HG03520 (cell line): ENCODE measurements around the gene MAN1C1.

Experiments
- ATAC-seq: cut with Tn5 transposase; IDR thresholded peaks from one replicate; pipeline ENCODE4 v1.9.1; 2021; ENCODE audit warnings: mild to moderate bottlenecking, moderate library complexity; ENCODE audit not compliant: unreplicated experiment

Gene MAN1C1

DNA sequence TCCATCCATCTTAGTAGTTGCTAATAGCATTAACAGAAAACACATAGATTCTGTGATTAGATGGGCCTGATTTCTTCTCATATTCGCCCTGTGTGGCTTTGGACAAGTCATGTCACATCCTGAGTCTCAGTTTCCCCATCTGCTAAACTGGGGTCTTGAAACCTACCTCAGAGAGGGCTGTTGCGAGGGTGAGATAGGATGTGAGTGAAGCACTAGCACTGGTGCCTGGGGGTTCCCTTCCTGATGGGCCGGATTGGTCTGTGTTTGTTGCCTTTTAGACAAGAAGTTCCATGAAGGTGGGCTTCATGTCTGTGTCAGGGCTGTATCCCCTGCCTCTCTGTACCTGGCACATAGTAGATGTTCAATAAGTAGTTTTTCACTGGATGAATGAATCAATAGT is 3.5 kb upstream of the MAN1C1 start:
- ATAC-seq, result no peak

DNA sequence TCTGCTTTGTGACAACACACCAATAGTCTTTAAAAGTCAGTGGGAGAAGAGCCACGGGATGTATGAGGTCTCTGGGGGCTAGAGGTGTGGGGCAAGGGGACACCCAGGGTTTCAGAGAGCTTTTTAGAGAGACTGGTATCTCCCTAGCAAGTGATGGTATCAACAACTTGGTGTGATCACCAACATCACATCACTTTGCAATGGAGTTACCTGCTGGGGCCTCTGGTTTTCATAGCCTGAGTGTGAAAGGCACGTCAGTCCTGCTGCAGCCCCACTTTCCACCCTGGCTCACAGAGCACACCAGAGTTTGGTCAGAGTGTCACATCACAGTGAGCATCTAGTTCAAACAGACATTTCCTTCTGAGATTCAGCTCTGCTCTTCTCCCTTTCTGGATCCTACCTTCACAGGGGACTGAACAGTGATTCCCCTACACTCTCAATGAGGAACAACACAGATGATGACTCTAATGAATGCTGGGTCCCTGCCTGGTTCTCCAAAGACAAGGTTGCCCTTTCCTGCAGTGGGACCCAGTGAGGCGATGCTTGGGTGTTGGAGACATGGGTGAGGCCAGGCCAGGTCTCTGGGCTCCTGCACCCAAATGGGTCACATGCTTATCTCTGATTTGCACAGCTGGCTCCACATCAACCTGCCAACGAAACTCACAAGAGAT is 2.0 kb upstream of the MAN1C1 start:
- ATAC-seq, result no peak

DNA sequence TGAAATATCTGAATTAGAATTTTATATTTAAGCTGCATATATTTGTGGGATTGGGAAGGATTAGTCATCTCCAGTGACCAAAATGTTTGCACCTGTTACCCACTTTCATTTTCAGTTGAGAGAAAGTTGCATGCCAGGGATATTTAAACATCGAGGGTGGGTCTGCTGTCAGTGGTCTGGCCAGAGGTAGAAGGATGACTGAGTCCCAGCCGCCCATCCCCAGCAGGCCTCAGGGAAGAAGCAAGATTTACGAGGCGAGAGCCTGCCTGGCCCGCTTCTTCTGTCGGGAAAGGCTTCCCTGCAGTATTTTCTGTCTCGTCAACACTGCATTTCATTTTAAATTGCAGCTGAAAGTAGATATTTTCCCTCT is 1.4 kb upstream of the MAN1C1 start:
- ATAC-seq, result no peak

- no peak for ATAC-seq
Measured at GRCh38 chr1:25615563-25616094, 962 bp upstream of the MAN1C1 start.

DNA sequence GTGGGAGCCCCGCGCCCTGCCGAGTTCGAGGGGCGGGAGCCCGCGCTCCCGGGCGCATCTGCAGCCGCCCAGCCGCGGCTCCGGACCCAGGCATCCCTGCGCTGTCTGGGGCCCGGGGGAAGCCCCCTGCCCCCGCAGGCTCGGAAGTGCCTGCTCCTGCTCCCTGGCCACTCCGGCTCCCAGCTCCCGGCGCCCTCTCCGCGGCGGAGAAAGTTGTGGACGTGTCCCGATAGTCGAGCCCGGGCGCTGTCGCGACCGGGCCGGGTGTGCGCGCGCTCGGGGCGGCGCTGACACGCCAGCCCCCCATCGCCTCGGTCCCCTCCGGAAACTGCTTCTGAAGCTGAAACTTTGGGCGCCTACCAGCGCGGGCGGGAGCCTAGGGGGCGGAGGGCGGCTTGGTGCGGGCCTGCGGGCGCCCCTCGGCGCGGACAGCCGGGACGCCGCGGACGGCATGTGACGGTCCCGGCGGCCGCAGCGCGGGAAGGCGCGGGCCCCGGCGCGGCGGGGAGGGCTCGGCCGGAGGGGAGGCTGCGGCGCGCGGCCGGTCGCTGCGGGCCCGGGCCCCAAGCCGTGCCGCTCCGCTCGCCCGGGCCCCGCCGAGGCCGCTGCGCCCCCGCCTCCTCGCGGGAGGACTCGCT is 515 bp downstream of the MAN1C1 start:
- no peak for ATAC-seq

- no peak for ATAC-seq
Measured at GRCh38 chr1:25617625-25618432, 1.2 kb downstream of the MAN1C1 start.

GRCh38 chr1:25618433-25618808 is 1.8 kb downstream of the MAN1C1 start:
- ATAC-seq, result no peak

DNA sequence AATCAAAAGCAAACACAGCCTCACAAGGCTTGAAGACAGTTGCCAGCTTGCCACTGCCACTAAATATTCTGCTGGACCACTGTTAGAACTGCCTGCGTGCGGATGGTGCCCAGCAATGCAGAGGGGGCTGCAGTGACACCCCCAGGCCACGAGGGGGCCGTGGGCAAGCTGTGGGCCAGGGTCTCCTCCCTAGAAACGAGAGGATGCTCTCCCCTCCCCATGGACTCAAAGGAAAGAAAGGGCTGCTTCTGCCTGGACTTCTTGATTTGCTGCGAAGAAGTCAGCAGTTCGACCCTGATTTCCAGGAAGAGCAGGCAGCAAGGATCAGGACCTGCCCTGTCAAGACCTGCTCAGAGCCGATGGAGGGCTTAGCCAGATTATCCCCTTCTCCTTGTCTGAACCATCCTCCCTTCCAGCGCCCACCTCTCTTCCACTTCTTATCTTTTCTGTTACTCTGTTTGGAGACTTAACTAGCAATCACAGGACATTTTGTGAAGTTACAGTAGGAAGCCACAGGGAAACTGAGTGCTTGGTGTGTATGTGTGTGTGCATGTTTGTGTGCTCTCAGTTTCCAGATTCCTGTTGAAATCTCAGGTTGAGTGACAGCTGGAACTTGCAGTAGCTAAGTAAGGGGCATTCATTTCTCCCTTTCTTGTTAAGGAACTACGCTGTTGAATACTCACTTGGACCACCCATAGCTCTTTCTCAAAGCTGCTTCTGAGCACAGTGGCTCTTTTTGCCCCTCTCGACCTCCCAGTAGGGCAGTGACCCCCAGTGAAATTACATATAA is 2.7 kb downstream of the MAN1C1 start:
- no peak for ATAC-seq

DNA sequence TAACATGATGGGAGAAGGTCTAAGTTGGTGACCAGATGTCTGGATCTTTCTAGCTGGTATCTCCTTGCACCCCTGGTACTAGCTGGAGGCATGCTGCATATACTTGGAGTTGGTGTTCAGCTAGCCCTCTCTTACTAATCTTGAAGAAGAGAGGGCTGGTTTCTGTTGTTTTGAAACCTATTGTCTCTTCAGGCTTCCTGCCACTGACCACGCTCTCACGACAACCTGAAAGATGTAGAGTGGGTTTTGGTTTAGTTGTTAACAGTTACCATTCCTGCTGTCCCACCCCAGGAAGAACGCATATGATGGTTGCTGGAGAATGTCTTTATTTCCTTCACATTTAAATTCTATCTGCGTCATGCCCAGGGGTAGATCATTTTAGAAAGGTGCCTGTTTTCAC is 3.6 kb downstream of the MAN1C1 start:
- no peak for ATAC-seq

- no peak for ATAC-seq
Measured at GRCh38 chr1:25620701-25621350, 4.2 kb downstream of the MAN1C1 start.

DNA sequence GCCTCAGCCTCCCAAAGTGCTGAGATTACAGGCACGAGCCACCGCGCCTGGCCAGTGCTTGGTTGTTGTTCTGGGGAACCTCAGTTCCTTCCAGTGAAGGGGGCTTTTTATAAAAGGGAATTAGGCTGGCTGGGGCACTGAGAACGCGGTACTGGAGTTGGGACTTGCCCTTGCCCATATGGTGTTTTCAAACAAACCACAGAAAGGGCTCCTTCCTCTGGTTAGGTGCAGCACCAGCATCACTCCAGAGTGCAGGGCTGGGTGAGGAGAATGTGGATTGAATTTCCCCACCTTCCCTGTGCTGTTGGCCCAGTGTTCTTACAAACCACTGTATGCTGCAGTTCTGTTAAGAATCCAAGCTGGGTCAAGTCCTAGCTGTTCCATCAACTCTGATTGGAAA is 5.3 kb downstream of the MAN1C1 start:
- ATAC-seq, result no peak

DNA sequence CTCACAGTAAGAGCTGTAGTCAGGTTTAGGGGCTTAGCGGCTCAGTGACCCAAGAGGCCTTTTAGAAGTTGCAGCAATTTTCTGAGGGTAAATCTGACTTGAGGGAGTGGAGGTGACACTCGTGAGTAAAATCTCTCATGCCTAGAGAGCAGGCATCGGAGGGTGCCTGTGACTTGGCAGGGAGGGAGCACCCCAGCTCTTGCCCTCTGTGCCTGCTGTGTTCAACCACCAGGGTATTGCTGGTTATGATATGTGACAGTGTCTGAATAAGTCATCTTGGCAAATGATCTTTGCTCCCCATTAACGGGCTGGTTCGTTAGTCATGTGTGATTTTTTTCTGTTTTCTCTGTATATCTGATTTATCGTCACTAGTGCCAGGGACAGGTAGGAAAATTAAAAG is 5.9 kb downstream of the MAN1C1 start:
- ATAC-seq, result no peak

DNA sequence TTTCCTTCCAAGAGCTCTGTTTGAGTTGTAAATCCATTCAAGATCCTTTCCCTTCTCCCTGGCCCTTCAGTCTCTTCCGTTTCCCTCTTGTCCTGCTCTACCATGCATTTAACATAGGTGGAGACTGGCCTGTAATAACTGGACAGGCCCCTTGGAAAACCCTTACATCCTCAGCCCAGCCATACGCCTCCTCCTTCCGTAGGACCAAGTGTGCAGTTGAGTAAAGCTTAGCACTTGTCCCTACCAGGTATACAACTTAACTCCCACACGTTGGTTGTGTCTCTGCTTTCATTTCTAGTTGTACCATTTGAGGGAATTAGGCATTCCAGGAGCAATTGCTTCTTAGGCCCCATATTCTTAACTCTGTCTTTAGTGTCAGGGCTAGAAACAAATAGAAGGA is 6.4 kb downstream of the MAN1C1 start:
- ATAC-seq, result no peak

DNA sequence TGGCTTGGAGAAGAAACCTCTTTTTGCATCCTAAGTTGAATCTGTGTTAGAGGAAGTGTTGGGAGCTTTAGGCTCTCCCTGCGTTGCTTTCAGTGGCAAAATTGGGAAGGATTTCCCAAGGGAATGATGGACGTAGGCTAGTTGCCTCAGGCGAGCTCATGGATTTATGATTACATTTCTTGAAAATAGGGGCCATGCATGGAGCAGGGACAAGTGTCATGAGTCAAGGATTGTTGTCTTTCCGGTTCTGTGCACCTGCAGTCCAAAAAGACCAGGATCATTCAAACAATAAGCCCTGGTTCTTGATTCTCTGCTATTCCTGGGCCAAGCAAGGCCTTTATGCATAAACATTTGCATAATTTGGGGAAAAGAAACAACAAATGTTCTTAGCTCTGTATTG is 7.1 kb downstream of the MAN1C1 start:
- no peak for ATAC-seq

DNA sequence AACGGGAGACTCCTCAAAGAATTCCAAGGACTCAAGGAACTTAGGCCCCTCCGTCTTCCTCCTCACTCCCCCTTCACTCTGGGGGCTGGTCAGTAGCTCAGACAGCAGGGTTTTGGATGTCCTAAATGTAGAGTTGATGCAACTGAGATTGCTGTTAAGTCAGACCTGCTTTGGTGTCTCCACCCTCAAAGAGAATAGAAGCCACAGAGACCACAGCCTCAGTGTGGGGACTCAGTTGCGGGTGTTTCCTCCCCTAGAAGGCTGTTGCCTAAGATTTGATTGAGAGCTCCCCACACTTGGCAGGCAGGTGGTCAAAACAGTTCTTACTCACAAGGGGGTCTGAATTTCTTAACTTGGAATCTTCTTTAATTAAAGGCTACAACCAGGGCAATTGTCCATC is 7.6 kb downstream of the MAN1C1 start:
- ATAC-seq, result no peak

- no peak for ATAC-seq
Measured at GRCh38 chr1:25624604-25625003, 8.0 kb downstream of the MAN1C1 start.

- no peak for ATAC-seq
Measured at GRCh38 chr1:25626018-25626417, 9.4 kb downstream of the MAN1C1 start.

DNA sequence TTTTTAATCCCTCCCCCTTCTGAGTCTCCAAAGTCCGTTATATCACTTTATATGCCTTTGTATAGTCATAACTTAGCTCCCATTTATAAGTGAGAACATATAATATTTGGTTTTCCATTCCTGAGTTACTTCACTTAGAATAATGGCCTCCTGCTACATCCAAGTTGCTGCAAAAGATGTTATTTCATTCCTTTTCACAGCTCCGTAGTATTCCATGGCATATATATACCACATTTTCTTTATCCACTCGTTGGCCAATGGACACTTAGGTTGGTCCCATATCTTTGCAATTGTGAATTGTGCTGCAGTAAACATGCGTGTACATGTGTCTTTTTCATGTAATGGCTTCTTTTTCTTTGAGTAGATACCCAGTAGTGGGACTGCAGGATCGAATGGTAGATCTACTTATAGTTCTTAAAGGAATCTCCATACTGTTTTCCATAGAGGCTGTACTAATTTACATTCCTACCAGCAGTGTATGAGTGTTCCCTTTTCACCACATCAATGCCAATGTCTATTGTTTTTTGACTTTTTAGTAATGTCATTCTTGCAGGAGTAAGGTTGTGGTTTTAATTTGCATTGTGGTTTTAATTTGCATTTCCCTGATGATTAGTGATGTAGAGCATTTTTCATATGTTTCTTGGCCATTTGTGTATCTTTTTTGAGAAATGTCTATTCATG is 12.3 kb downstream of the MAN1C1 start:
- no peak for ATAC-seq

DNA sequence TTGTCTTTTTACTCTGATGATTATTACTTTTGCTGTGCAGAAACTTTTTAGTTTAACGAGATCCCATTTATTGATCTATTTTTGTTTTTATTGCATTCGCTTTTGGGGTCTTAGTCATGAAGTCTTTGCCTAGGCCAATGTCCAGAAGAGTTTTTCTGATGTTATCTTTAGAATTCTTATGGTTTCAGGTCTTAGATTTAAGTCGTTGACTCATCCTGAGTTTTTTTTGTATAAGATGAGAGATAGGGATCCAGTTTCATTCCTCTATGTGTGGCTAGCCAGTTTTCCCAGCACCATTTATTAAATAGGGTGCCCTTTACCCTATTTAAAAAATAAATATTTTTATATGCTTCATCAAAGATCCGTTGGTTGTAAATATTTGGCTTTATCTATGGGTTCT is 13.2 kb downstream of the MAN1C1 start:
- no peak for ATAC-seq
